HCEC 1CT (cell line): Measurements from ENCODE around the gene DNAH5.
"Not testable (repeated sequence)": the region's sequence is repeated elsewhere in the genome, so short reads cannot be mapped to it uniquely, and the experiment has no call there.

Experiments used
- DNase-seq: peaks from one replicate; pipeline ENCODE4 v3.0.0-alpha.2; 2017

The DNAH5 gene

DNA sequence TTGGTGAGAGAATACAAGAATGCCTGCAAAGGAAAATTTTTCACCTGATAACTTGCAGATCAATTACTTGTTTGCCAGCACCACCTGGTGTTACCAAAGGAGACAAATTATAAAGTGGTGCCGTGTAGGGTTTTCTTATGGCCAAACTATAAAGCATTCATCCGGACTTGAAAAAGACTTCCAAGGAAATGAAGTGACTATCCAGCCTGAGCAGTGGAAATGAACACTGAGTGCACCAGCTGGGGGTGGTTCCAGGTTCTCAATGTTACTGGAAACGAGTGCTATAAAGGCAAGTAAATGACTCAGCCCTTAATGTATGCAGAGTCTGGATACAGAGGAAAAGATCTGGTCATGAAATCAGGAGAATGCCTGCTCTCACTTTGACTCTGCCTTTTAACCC is 113.1 kb downstream of the DNAH5 start:
- DNase-seq: peak; percentile 22

DNA sequence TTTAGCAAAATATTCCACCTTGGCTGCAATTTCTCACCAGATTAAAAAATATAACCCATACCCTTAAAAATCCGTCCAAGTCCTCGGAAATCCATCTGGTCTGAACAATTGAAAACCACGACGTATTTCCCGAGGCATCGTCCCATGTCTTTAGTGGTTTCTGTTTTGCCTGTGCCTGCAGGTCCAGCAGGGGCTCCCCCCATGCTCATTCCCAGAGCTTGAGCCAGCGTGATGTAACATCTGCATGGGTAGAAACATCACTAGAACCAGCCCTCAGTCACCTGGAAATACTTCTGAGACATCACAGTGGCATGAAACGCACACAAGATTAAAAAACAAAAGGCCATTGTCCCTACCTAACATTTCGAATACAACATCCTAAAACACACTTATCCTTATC is 114.0 kb downstream of the DNAH5 start:
- no peak for DNase-seq

DNA sequence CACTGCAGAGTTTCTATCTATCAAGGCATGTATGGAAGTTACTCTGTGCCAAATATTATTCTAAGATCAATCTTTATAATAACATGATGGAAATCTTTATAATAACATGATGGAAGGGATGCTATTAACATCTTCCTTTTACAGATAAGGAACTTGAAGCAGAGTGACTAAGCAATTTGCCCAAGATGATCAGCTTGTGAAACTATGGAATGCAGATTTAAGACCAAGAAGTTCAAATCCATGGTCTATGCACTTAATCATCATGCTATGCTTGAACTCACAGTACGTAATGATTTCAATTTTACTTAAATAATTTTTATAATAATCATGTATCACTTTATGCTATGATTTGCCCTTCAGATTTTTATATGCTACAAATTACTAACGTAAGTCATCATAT is 123.1 kb downstream of the DNAH5 start:
- DNase-seq: no peak

DNA sequence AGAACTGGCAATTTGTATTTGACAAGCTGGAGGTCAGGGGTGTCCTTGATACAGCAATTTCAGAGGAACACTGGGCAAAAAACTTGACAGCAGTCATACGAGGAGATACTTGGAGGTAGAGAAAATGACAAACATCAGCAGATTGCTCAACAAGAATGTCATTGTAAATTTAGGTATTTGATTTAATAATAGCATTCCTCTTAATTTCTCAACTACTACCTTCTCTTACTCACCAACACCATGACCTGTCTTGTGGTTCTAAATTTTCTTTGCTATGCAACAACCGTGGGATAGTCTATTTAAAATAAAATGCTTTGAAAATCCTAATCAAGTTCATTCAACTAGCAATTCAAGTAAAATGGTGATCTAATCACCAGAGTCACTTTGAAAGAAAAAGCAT is 128.4 kb downstream of the DNAH5 start:
- no peak for DNase-seq

DNA sequence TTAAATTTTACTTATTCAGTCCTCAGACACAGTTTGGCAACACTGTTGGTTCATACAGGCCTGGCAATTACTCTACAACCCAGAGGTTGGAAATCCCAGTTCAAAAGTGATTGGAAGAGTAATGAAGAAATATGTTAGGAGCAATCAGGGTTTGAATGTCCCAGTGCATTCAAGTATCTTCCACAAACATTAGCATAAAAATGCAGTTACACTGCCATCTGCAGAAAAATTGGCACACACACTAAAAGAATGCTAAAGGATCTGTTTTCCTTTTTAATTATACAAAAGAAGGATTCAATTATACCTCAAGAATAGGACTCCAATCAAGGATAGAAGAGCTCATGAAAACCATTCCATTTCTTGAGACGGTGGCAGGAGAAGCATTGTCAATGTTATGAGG is 130.2 kb downstream of the DNAH5 start:
- peak; percentile 16 for DNase-seq

DNA sequence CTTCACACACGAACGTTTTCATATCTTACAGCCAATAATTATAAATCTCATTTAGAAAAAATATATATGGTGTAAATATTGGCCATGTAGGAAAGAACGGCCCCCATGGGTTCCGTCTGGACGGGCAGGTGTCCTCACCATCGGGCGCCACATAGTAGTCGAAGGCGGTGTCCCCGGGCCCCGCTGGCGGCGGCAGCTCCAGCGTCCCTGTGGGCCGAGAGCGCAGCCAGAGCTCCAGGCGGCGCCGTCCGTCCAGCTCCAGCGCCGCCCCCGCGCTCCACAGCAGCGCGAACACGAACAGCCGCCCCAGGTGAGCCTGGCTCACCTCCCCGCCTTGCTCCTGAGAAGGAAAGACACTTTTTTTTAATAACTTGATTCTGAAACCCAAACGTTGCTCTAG is 134.6 kb downstream of the DNAH5 start:
- no peak for DNase-seq

DNA sequence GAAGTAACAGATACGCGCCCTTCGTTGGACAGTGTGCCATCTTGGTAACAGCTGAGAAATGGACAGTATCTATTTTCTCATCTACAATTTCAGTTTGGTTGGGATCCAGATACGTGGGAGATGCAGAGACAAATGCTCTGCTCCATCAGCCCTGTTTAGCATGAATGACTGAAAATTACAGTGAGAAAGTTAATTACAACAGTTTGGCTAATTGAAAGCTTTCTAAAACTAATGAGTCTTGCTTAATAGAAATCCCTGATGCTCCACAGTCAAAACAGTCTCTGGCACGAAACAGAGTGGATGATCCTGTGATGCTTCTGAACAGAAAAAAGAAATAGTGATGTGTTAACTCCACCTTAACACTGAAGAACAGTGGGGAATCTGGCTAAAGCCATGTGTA is 140.2 kb downstream of the DNAH5 start:
- DNase-seq: no peak

DNA sequence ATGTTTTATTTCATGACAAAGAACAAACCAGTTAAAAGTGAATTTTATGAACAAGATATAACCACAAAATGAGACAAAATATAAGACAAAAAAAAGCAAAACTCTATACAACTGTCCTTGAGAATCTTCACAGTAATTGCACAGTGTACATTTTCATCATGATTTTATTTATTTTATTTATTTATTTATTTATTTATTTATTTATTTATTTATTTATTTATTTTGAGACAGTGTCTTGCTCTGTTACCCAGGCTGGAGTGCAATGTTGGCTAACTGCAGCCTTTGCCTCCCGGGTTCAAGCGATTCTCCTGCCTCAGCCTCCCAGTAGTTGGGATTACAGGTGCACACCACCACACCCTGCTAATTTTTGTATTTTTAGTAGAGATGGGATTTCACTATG is 145.9 kb downstream of the DNAH5 start:
- not testable (repeated sequence) for DNase-seq

DNA sequence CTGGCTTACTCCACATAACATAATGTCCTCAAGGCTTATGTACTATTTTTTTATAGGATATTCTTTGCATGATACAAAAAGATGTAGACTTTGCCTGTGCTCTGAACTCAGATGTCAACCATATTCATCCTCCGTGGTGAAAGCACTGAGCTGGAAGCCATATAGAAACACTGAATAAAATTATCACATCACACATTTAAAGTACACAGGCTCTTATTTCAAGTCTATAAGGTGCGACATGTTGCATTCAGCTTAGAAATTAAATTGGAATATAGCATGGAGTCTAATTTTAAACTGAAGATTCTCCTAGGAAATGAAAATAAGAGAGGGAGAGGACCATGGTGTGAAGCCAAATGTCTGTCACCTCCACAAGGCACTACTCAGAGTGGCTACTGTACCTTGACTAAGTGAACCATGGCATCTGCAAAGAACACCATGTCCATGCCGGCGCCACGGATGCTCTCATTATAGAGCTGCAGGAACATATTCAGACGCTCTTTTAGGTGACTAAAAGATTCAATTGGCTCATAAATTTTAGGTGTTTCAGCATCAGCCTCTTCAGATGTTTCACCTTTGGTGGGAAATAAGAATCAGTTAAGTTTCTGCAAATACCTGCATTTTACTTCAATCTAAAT is 158.6 kb downstream of the DNAH5 start:
- DNase-seq: no peak

DNA sequence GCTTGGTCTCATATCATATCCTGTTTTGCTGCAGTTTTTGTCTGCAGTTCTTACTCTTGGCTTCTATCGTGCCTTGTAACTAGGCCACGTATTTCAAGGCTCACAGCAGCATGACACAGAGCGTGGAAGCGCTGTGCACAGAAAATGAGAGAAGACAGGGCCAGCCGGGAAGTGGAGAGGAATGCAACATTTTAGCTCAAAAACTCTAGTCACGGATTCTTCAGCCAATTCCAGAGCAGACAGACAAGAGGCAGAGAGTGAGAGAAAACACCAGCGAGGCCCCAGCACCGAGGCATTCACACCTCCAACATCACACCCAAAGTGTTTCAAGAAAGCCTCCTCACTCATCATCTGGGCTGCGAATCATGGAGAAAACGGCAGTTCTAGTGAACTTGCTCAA is 160.8 kb downstream of the DNAH5 start:
- no peak for DNase-seq

DNA sequence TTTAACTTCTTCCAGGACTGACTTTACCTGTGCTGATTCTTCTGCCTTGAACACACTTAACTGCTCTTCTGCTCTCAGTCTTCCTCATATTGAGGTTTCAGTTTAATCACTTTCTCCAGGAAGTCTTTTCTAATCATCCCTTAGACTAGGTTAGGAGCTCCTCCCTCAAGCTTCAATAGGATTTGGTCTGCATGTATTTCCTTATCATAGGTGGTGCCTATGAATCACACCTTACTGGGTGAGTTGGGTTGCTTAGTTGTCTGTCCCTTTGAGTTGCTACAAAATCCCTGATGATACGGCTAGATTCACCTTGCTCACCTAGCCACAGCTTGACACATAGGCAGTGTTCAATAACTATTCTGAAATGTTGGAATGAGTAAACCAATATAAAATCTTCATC is 164.4 kb downstream of the DNAH5 start:
- no peak for DNase-seq

DNA sequence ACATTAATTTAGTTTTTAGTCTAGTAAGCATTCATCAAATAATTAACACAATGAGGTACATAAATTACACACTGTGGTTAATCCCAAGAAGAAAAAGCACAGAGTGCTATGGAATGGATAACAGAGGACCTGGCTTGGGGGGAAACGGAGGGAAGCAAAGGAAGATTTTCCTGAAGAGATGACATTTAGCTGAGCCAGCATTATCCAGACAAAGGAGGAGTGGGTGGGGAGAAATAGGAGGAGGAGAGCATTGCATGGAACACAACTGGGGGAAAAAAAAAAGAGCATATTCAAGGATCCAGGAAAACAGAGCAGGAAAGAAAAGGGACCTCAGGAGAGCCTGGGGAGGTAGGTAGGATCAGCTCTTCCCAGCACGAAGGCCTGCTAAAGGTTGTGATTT is 170.8 kb downstream of the DNAH5 start:
- DNase-seq: no peak

DNA sequence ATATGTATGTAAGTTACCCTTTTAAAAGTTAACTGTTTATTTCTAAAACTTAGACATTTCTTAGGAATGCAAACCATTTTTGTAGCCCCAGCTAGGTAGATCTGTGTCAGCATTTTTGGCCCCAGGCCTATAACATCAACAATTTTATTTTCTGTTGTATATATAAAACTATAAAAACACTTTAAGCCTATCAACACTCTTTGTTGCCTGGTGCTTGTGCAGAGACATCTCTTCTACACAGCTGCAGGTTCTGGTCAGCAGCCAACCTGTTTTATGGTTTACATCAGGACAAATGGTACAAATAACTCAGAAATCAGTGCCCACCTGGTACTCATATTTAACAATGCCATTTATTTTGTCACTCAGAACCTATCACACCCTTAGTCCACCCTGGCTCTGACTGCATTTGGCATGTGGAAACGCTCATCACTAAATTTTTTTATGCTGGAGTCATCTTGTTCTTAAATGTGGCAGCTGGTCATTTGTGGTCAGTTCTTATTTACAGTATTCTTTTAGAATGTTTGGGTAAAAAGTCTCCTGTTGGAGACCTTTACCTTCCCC is 173.4 kb downstream of the DNAH5 start:
- peak; percentile 86 for DNase-seq

DNA sequence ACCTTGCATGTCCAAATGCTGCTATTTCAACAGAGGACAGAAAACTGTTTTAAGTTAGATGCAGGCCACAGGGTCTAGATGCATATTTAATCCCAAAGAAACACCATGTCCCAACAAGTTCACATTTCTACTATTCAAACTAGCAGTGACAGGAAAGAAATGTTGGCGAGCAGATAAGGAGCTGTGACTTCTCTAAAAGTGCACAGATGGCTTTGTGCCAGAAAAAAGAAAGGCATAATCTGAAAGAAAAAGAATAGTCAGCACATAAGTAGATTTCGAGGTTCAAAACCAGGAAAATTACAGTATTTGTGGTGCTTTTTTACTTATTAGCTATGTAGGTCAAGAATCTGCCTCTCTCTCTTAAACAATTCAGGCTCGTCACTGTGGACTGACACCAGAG is 178.3 kb downstream of the DNAH5 start:
- no peak for DNase-seq

DNA sequence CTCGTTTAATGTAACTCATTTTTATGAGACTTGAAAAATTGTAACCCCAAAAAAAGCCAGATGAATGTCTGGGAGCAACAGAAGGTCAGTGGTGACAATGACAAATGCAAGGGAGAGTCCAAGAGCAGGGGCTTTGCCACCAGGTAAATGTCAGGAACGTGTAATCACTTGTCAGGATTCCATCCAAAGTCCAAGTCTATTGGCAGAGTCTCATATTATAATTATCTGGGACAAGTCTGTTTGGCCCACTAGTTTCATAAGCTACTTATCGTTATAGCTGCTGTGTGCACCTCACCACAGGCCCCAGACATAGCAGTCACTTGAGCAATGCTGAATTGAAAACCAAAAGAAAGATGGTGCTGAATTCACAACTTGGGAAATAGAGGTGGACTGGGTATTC is 180.8 kb downstream of the DNAH5 start:
- DNase-seq: no peak

DNA sequence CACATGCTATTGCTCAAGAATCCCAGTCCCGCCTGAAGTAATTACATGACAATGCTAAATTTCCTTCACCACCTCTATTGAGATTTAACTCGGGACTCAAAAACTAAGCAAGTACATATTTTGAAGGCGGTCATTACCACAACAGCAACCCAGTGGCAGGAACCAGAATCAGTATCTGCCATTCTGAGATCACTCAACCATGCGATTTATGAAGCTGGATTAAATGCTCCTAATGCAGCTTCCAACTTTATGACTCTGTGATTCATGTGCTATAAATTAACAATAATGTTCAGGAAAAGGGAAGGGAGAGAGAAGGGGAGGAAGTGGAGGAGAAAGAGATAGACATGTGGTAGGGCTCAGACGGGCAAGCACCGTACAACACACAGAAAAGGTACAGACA is 194.7 kb downstream of the DNAH5 start:
- no peak for DNase-seq

DNA sequence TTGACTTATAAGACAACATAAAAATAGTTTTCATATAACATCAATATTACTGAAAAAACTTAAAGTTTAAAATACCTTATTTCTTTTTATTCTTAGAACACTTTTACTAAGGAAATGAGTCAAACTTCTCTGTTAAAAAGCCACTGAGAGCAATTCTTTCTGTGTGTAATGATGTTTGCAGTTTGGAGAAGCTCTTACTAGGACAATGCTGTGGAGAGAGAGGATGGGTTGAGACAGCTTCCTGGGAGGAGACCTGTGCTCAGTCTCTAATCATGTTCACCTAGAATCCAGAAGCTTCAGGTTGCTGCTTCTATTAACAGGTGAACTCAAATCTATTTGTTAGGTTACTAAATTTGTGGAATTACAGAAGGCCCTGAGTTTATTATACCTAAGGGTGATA is 198.5 kb downstream of the DNAH5 start:
- DNase-seq: no peak

DNA sequence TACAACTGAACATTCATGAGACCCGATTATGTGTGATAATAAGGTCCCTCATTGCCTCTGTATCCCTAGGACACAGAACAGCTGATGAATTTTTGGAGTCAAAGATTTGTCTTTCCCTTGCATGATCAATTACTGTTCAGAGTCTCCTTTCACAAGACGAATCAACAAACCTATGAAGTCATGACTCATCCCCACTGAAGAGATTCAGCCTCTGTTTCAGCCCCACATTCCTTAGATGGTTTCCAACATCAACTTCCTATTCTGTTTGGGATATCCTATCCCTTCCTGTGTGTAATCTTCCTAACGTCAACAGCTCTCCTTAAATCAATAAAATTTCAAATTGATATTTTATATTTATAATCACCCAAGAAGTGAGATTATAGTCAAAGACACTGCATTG is 199.0 kb downstream of the DNAH5 start:
- peak; percentile 86 for DNase-seq

DNA sequence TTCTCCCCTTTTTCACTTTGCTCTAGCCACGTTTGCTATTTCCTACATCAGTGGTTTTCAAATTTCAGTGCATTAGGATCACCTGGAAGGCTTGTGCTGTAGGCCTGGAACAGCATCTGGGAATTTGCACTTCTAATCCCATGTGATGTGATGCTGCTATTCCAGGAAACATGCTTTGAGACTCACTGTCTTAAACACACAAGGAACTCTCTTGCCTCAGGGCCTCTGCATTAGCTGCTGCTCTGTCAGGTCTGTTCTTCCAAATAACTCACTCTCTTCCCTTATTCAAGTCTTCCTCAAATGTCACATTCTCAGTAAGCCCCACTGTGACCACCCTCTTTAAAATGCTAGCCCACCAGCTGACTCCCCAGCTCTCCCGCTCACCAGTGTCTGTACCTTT is 204.0 kb downstream of the DNAH5 start:
- no peak for DNase-seq

DNA sequence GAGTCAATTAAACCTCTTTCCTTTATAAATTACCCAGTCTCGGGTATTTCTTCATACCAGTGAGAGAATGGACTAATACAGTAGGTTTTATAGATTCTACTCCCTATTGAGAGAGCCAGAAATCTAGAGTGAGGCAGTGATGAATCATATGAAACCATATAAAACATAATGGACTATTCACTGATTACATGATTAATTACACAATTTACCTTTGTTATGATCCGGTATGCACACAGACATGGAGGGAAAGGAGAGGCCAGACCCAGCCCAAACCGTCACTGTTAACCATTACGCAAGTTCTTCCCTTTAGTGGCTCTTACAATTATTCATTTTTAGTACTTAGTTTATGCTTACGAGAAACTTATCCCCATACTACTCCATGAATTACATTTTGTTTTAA is 205.0 kb downstream of the DNAH5 start:
- DNase-seq: peak; percentile 32

DNA sequence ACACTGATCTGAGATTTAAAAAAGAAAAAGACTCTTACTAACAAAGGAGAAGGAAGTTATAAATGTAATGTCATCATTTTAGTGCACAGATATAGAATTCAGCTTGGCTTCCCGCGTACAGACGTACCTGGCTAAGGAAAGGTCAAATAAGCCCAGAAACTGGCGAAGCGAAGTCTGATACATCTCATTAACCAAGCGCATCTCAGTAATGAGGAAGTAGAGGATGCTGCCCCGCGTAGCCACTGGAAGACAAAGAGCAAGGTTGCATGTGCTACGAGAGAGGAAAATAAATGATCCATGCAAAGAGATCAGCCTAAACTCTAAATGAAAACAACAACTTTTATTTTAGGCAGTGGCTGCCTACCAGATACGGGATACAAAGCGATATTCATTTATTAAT is 208.8 kb downstream of the DNAH5 start:
- DNase-seq: no peak

DNA sequence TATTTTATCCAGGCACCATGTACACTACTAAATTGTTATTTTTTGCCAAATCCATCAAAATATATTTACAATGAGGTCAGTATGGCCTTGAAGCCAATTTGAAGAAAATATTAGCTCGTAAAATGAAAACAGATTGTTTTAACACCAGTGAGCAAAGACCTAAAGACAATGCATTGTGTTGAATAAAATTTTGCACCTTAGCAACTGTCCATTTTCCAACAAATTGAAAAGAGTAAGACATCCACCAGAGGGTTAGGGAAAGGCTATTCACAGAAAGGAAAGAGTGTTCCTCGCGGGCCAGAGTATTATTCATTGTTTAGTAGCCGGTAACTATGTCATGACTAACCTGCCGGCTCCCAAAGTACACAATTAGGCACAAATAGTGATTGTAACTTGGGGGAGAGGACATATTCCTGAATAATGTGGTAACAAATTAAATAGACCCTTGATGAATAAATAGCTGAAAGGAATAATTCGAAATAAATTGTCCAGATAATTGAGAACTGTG is 213.3 kb downstream of the DNAH5 start:
- DNase-seq: no peak

DNA sequence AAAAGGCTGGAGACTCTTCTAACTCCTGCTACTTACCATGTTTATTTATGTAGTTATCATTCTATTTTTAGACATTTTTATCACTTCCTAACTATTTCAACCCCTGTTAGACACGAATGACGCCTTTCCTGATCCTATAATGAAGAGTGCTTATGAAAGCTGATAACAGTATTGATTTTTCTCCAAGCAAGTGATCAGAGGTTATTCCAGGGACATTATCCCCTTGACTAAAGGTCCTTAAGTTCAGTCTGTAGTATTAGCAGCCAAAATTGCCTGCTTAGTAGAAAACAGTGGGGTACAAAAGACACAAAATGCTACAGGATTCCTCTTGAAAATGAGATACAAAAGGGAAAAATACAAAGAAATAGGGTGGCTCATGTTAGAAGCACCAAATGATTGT is 235.6 kb downstream of the DNAH5 start:
- DNase-seq: no peak

DNA sequence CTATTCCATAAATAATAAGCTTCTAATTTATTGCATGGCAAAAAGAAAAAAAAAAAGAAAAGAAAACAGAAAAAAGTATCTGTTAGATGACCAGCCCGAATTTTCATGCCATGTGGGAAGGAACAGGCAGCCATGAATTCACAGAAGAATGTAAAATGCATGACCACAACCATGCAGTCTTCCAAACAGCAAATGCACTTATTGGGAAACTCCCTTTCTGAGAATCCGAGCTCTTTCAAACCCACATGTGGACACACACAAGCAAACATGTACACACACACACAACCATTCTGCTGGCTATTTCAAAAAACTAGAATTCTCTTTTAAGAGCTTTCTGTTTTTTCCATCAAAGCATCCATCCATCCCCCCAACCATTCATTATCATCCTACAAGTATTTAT is 236.1 kb downstream of the DNAH5 start:
- no peak for DNase-seq

DNA sequence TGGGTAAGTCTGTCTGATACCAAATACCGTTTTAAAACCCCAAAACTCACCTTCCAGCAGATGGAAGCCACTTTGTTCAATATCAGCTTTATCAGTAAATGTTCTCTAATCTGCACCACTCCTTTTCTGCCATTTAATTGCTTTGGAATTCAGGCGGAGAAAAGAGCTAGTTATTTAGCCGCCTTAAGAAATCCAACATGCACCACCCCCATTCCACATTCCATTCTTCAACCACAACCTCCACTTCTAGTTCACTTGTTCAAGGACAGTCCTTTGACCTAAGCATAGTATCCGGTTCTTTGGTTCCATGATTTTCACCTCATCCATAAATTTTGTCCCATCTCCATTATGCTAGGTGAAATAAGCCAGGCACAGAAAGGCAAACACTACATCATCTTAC is 240.1 kb downstream of the DNAH5 start:
- DNase-seq: no peak
